GM12892 (cell line): Measurements from ENCODE around the gene ARHGEF18.
"Not testable (repeated sequence)": the region's sequence is repeated elsewhere in the genome, so short reads cannot be mapped to it uniquely, and the experiment has no call there.

Experiments
- DNase-seq: peaks from one replicate; pipeline ENCODE4 v3.0.0; 2011; ENCODE audit not compliant: insufficient read length
- FAIRE-seq: peaks from 2 replicates; lab custom pipeline; 2011; peaks lifted over from hg19 to GRCh38; lab: Jason Lieb, UNC
- POLR2A ChIP-seq: IDR thresholded peaks from 2 replicates; pipeline ENCODE4 v1.6.1; 2011; ENCODE audit warnings: low read depth, low read length, control low read depth
- POLR2AphosphoS5 ChIP-seq: IDR thresholded peaks from 2 replicates; pipeline ENCODE4 v1.6.1; 2011; ENCODE audit warnings: low read depth, low read length, control low read depth
- TAF1 ChIP-seq: IDR thresholded peaks from 2 replicates; pipeline ENCODE4 v1.6.1; 2011; ENCODE audit warnings: low read depth, mild to moderate bottlenecking, control low read depth, low read length, borderline replicate concordance

ARHGEF18 gene

GRCh38 chr19:7331446-7331845 is 17.3 kb upstream of the ARHGEF18 start:
- no peak for TF ChIP-seq POLR2AphosphoS5
- DNase-seq, result no peak
- no peak for FAIRE-seq

- TF ChIP-seq POLR2AphosphoS5 (no peak), POLR2A (no peak), TAF1 (no peak)
Observed at GRCh38 chr19:7333198-7334118, 15.3 kb upstream of the ARHGEF18 start.

GRCh38 chr19:7336321-7336973 is 12.3 kb upstream of the ARHGEF18 start:
- TF ChIP-seq POLR2A (no peak), POLR2AphosphoS5 (no peak), TAF1 (no peak)
- FAIRE-seq, result peak; percentile 5
- DNase-seq, result no peak

More at GRCh38 chr19:7333198-7334118, 15.3 kb upstream of the ARHGEF18 start:
- no peak for DNase-seq
- peak; percentile 50 for FAIRE-seq

GRCh38 chr19:7337380-7338194 is 11.2 kb upstream of the ARHGEF18 start:
- peak; percentile 69; the same call in 1 of the 2 replicates for TF ChIP-seq POLR2A
- TF ChIP-seq POLR2AphosphoS5, result peak; percentile 63; the same call in 1 of the 2 replicates
- TF ChIP-seq TAF1, result no peak
- DNase-seq (peak; percentile 45), FAIRE-seq (peak; percentile 98)

GRCh38 chr19:7340959-7341837 is 7.5 kb upstream of the ARHGEF18 start:
- TF ChIP-seq TAF1 (no peak), POLR2A (no peak), POLR2AphosphoS5 (no peak)
- DNase-seq (no peak), FAIRE-seq (peak; percentile 96)

GRCh38 chr19:7342143-7342542 is 6.6 kb upstream of the ARHGEF18 start:
- no peak for DNase-seq
- TF ChIP-seq POLR2A (no peak), POLR2AphosphoS5 (no peak), TAF1 (no peak)
- peak; percentile 17 for FAIRE-seq

GRCh38 chr19:7346488-7346971 is 2.2 kb upstream of the ARHGEF18 start:
- TF ChIP-seq POLR2A (no peak), TAF1 (no peak), POLR2AphosphoS5 (no peak)
- FAIRE-seq (peak; percentile 87), DNase-seq (no peak)

- FAIRE-seq, DNase-seq: not testable (repeated sequence)
Observed at GRCh38 chr19:7346997-7347396, 1.7 kb upstream of the ARHGEF18 start.

GRCh38 chr19:7349231-7349591 is 474 bp downstream of the ARHGEF18 start:
- no peak for FAIRE-seq
- TF ChIP-seq POLR2AphosphoS5, result no peak
- TF ChIP-seq TAF1, result no peak
- TF ChIP-seq POLR2A, result no peak
- DNase-seq, result no peak

- no peak for DNase-seq
- TF ChIP-seq POLR2AphosphoS5 (no peak), TAF1 (no peak), POLR2A (no peak)
- peak; percentile 67 for FAIRE-seq
Observed at GRCh38 chr19:7349961-7350711, 1.4 kb downstream of the ARHGEF18 start.
